DOHH2 (cell line): ENCODE measurements around the gene PRKN.

Experiments used
- H3F3A ChIP-seq: fragments of 200-600 bp; sonication (generic), shearing (Covaris generic); 2 replicates; pipeline ENCODE4 v1.6.0; 2016; ENCODE audit warnings: antibody characterized with exemption, mild to moderate bottlenecking; ENCODE audit not compliant: control insufficient read depth, insufficient read depth
- H3K27ac ChIP-seq: fragments of 200-600 bp; sonication (generic); 2 replicates; pipeline ENCODE4 v1.5.1; 2014; ENCODE audit warnings: low read depth, mild to moderate bottlenecking, low read length, moderate library complexity
- H3K27me3 ChIP-seq: fragments of 200-600 bp; sonication (generic); 2 replicates; pipeline ENCODE4 v1.6.1; 2014; ENCODE audit warnings: mild to moderate bottlenecking, low read length, mixed read lengths; ENCODE audit not compliant: control insufficient read depth
- H3K36me3 ChIP-seq: fragments of 200-600 bp; sonication (generic); 2 replicates; pipeline ENCODE4 v1.6.1; 2014; ENCODE audit warnings: mild to moderate bottlenecking, low read length, moderate library complexity, mixed read lengths; ENCODE audit not compliant: control insufficient read depth
- H3K4me1 ChIP-seq: fragments of 200-600 bp; sonication (generic); 2 replicates; pipeline ENCODE4 v1.6.1; 2014; ENCODE audit warnings: mild to moderate bottlenecking, low read length, mixed read lengths; ENCODE audit not compliant: control insufficient read depth
- H3K4me2 ChIP-seq: fragments of 200-600 bp; sonication (generic); 2 replicates; pipeline ENCODE4 v1.6.0; 2014; ENCODE audit warnings: mild to moderate bottlenecking, low read length, moderate library complexity
- H3K4me3 ChIP-seq: fragments of 200-600 bp; sonication (generic); 2 replicates; pipeline ENCODE4 v1.5.1; 2014; ENCODE audit warnings: mild to moderate bottlenecking, low read length, mixed read lengths
- H3K79me2 ChIP-seq: fragments of 200-600 bp; sonication (generic); 2 replicates; pipeline ENCODE4 v1.6.1; 2014; ENCODE audit warnings: mild to moderate bottlenecking, low read length, mixed read lengths; ENCODE audit not compliant: control insufficient read depth
- H3K9me2 ChIP-seq: fragments of 200-600 bp; sonication (generic); replicated peaks from 2 replicates; pipeline ENCODE4 v1.6.1; 2014; ENCODE audit warnings: mild to moderate bottlenecking, low read length, mixed read lengths; ENCODE audit not compliant: control insufficient read depth
- H3K9me3 ChIP-seq: fragments of 200-600 bp; sonication (generic); 2 replicates; pipeline ENCODE4 v1.6.1; 2014; ENCODE audit warnings: antibody characterized with exemption, low read length, mixed read lengths; ENCODE audit not compliant: control insufficient read depth, insufficient read depth
- H4K20me1 ChIP-seq: fragments of 200-600 bp; sonication (generic); 2 replicates; pipeline ENCODE4 v1.6.0; 2014; ENCODE audit warnings: low read depth, mild to moderate bottlenecking, antibody characterized with exemption, low read length, moderate library complexity; ENCODE audit not compliant: control insufficient read depth, insufficient read depth
- EZH2phosphoT487 ChIP-seq: fragments of 200-600 bp; sonication (generic); IDR thresholded peaks from 2 replicates; pipeline ENCODE4 v1.6.1; 2017; ENCODE audit warnings: borderline replicate concordance, mild to moderate bottlenecking, antibody characterized with exemption, low read length, moderate library complexity, mixed read lengths
- TF ChIP-seq, protein P1 (sequence below): fragments of 200-600 bp; sonication (generic); IDR thresholded peaks from one replicate; pipeline ENCODE4 v1.5.1; 2014; ENCODE audit warnings: antibody characterized with exemption, mild to moderate bottlenecking, low read depth, low read length; ENCODE audit not compliant: poor library complexity, severe bottlenecking

The PRKN gene

DNA sequence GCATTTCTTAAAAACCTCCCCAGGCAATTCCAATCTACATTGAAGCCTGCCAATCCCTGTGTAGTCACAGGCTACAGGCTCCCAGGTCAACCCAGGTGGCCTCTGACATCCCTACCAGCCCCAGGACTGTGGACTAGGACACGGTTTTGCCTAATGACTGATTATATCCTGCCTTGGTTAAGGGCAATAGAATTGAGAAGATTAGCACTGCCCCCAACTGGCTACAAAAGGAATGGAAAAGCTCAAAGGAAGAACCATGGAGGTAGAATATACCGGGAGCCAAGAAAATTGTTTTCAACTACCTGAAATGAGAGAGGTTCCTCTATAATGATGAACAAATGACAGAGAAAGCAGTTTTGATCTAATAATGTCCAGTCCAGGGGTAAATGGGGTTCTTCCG, 1032.6 kb downstream of the PRKN start:
- Histone ChIP-seq H4K20me1 (no peaks in the 10 kb centered on the region), H3K4me3 (no peak overlapping the region), H3K36me3 (no peaks in the 10 kb centered on the region), H3K79me2 (no peaks in the 10 kb centered on the region), H3K27ac (no peak overlapping the region), H3K4me1 (no peaks in the 10 kb centered on the region), H3K9me2 (no peaks in the 10 kb centered on the region), H3K9me3 (no peaks in the 10 kb centered on the region), H3K4me2 (no peak overlapping the region), H3F3A (no peaks in the 10 kb centered on the region), H3K27me3 (no peaks in the 10 kb centered on the region)
- TF ChIP-seq, protein P1, sequence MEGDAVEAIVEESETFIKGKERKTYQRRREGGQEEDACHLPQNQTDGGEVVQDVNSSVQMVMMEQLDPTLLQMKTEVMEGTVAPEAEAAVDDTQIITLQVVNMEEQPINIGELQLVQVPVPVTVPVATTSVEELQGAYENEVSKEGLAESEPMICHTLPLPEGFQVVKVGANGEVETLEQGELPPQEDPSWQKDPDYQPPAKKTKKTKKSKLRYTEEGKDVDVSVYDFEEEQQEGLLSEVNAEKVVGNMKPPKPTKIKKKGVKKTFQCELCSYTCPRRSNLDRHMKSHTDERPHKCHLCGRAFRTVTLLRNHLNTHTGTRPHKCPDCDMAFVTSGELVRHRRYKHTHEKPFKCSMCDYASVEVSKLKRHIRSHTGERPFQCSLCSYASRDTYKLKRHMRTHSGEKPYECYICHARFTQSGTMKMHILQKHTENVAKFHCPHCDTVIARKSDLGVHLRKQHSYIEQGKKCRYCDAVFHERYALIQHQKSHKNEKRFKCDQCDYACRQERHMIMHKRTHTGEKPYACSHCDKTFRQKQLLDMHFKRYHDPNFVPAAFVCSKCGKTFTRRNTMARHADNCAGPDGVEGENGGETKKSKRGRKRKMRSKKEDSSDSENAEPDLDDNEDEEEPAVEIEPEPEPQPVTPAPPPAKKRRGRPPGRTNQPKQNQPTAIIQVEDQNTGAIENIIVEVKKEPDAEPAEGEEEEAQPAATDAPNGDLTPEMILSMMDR: peak; percentile 53
- TF ChIP-seq EZH2phosphoT487: no peak

DNA sequence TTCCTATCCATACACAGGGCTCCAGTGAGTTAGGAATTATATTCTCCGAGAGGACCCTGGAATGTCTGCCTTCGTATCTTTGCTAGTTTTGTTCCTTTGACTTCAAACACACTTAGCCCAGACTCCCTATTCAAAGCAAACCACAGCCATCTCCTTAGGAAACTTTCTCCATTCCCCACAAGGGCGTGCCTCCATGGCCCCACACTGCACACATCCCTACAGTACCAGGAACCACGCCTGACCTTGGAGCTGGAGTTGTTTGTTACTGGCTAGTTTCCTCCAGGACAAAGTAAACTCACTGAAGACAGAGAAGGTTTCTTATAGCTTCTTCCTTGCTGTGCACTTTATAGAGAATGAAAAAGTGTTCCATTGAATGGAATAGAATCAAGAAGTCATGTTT, 1040.9 kb downstream of the PRKN start:
- Histone ChIP-seq H3K36me3 (no peaks in the 10 kb centered on the region), H3K9me2 (no peaks in the 10 kb centered on the region), H3K4me1 (no peaks in the 10 kb centered on the region), H3K27ac (no peak overlapping the region), H3F3A (no peaks in the 10 kb centered on the region), H3K27me3 (no peaks in the 10 kb centered on the region), H3K4me3 (no peak overlapping the region), H3K79me2 (no peaks in the 10 kb centered on the region), H4K20me1 (no peaks in the 10 kb centered on the region), H3K4me2 (no peak overlapping the region), H3K9me3 (no peaks in the 10 kb centered on the region)
- TF ChIP-seq, protein P1: no peak
- TF ChIP-seq EZH2phosphoT487: no peak

DNA sequence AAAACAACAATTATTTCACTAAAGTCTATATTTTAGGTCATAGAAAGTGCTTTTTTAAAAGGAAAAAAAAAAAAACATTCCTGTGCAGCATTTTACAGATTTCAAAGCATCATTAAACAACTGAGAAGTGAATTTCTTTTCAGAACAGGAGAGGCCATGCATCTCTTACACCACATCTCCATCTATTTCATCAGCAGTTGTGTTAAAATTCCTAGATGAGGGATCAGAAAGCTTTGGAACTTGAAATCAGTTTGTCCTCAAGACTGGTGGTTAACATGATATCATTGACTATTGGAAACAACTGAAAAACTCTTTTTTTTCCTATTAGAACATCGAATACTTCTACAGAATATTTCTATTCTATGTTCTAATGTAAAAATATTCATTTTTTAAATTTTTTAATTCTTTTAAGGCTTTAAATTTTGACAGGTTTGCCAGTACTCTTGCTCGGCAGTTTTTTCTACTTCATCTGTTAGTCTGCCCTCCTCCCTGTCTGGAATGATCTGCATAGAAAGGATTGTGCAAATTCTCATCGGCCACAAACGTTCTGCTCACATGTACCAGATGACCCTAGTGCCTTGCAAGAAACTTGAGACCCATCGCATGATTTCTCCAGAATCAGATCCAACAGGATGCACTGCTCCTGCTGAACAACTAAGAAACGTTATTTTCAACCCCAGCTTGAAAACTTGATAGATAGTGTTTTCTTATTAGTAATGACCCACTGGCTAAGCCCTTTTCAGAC, 1042.7 kb downstream of the PRKN start:
- Histone ChIP-seq H3K27me3 (no peaks in the 10 kb centered on the region), H3K36me3 (no peaks in the 10 kb centered on the region), H3K79me2 (no peaks in the 10 kb centered on the region), H3K27ac (no peak overlapping the region), H3K4me1 (no peaks in the 10 kb centered on the region), H3K9me3 (no peaks in the 10 kb centered on the region), H4K20me1 (no peaks in the 10 kb centered on the region), H3K4me3 (no peak overlapping the region), H3K4me2 (no peak overlapping the region), H3K9me2 (no peaks in the 10 kb centered on the region), H3F3A (no peaks in the 10 kb centered on the region)
- TF ChIP-seq, protein P1: no peak
- no peak for TF ChIP-seq EZH2phosphoT487
